Fibroblast of peridontal ligament (primary cell): ENCODE measurements around the gene LIPI.
A peak's percentile ranks its signal among the peaks of the same experiment; 100 is the strongest.
"Not testable (repeated sequence)": the region's sequence is repeated elsewhere in the genome, so short reads cannot be mapped to it uniquely, and the experiment has no call there.

ENCODE experiments used
- DNase-seq: peaks from one replicate; pipeline ENCODE4 v3.0.0-alpha.2; 2010; ENCODE audit errors: extremely low read depth

The LIPI gene

DNA sequence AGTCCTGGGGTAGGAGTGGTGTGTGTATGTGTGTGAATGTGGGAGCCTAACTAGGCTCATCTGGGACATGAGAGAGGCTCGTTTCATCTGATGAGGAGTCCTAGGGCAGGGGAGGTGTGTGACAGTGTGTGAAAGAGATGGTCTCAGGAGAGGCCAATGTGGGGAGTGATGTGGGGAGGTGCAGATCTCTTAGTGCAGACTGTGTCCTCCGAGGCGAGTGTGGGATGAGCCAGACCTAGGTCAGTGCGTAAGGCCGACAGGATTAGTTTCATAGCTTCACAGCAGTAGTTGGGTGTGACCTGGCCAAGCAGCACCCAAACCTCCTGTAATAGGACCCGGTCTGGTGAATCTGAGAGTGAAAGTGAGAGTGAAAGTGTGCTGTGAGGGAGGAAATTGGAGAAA, 94.7 kb downstream of the LIPI start:
- DNase-seq = no peak

DNA sequence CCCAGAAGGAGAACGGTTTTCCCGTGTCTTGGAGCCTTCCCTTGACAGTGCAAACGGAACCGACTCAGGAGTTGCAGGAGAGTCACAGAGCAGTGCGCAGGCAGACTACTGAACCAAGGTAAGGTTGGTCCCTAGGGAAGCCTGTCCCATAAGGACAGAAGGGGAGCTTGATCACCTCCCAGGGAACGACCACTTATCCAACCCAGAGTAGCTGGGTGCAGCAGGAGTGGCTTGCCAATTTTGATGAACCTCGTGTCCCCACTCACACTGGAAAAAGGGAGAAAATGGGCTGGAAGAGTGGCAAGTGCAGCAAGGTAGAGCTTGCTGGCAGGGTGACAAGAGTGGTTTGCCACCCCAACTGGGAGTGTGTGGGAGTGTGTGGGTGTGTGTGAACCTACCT, 95.1 kb downstream of the LIPI start:
- no peak for DNase-seq

DNA sequence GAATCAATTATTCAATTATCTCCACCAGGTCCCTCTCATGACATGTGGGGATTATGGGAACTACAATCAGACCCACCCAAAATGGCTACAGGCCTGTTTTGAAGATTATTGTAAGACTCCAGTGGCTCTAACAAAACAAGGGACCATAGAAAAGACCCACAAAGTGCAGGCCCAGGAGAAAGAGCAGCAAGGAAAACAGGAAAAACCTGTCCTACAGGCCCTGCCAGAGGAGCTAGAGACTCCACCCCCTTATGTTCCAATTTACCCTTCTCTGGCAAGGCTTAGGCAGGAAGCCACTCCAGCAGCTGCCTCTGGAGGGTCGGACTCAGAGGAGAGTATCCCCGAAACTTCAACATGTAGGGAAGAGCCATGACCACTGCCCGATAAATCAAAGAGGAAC, 96.5 kb downstream of the LIPI start:
- no peak for DNase-seq

DNA sequence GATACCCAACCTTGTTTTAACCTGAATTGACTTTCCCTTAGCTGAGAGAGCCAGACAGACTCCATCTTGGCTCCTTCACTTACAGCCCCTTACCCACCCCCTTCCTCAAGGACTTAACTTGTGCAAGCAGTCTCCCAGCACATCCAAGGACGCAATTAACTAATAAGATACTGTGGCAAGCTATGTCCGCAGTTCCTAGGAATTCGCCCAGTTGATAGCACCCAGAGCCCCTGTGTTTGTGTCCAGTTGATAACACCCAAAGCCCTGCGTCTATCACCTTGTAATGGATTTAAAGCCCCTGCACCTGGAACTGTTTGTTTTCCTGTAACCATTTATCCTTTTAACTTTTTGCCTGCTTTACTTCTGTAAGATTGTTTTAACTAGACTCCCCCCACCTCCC, 106.2 kb downstream of the LIPI start:
- DNase-seq = not testable (repeated sequence)

DNA sequence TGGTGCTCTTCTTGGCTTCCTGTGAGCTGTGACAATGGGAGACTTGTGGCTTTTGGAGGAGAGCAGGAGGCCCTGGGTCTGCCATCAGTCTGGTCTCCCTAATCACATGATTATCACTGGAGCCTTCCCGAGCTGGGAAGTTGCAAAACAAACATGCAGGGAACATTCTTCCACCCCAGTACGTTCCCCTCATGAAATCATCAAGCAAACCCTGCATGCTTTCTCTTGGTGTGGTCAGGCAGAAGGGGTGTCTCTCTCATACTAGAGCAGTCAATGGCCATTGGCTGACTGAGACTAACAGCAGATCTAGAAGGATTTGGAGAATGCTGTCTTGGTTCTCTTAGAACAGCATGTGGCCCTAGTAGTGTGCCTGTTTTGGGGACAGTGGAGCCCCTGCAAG, 111.2 kb downstream of the LIPI start:
- DNase-seq = no peak

DNA sequence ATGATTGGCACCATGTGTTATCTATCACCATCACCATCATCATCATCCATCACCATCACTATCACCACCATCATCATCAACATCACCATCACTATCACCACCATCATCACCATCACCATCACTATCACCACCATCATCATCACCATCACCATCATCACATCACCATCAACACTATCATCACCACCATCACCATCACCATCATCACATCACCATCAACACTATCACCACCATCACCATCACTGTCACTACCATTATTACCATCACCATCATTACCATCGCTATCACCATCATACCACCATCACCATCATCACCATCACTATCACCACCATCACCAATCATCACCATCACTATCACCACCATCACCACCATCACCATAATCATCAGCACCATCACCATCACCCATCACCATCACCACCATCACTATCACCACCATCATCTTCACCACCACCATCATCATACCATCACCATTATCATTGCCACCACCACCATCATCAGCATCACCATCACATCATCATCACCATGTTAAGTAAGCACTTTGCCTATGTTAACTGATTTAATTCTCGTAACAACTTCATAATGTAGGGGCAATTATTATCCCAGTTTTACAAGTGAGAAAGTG, 112.8 kb downstream of the LIPI start:
- DNase-seq = no peak

DNA sequence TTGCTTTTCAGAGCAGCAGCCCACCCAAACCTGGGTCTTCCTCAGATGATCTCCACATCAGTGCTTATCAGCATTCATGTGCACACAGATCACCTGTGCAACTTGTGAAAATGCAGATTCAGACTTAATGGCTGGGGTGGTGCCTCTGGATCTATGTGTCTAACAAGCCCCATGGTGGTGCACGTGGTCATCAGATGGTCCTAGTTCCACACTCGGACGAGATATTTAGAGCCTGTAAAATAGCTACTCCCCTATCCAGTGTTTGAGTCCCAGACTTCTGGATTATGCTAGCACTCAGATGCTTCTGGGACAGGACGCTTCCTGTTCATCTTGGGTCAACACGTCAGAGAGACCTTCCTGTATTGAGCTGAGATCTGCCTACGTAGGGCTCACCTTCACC, 114.2 kb downstream of the LIPI start:
- DNase-seq = no peak

DNA sequence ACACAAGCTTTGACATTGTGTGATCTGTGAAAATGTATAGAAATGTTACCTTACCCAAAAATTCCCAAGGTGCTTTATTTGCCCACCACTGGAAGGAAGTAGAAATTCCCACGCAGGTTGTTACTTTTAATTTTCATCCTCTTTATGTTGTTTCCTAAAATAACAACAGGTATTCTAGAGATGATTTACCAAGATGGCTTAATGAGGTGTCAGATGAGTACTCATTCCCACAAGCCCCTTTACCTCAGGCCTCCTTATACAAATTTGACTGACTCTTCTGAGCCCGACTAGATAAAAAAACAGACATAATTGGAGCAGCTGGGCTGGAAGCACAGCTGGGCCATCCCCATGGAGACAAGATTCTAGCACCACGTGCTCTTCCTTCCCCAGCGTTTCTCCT, 114.6 kb downstream of the LIPI start:
- no peak for DNase-seq

DNA sequence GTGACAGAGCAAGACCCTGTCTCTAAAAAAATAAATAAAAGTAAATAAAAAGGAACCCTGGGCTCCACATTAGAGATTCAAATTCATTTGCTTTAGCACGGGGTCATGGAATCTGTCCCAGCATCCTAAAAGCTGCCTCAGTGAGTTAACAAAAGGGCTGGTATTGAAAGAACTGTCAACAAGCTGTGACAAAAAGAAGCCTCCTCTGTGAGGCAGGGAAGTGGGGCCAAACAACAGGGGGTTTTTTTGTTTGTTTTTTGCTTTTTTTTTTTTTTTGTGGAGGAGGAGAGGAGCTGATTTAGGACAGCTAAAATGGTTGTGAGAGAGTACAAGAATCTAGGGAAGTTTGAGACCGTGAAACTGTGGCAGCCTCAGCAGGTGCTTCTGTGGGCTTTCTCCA, 115.7 kb downstream of the LIPI start:
- no peak for DNase-seq

DNA sequence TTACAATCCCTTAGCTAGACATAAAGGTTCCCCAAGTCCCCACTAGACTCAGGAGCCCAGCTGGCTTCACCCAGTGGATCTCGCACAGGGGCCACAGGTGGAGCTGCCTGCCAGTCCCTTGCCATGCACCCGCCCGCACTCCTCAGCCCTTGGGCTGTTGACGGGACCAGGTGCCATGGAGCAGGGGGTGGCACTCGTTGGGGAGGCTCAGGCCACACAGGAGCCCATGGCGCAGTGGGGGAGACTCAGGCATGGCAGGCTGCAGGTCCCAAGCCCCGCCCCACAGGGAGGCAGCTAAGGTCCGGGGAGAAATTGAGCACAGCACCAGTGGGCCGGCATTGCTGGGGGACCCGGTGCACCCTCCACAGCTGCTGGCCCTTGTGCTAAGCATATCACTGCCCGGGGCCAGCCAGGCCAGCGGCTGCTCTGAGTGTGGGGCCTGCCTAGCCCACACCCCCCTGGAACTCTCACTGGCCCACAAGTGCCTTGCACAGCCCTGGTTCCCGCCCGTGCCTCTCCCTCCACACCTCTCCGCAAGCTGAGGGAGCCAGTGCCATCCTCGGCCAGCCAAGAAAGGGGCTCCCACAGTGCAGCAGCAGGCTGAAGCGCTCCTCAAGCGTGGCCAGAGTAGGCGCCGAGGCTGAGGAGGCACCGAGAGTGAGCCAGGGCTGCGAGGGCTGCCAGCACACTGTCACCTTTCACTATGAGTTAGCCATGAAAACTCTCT, 117.8 kb downstream of the LIPI start:
- no peak for DNase-seq

DNA sequence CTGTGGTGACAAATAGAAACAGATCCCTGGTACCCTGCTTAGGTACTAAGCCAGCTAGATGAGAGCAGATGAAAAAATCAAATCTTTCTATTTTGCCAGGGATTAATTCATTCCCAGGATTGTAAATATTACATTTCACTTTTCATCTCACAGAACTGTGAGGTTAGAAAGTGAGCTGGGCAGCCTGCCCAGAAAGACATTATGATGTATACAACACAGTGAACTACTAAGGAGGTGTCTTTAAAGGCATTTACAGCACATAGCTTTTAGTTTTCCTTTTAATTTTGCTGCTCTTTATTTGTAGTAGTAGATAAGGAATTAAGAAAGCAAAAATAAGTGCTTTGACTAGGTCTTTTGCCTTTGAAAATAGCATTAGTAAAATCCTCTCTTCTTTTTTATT, 120.6 kb downstream of the LIPI start:
- DNase-seq = peak; percentile 47

DNA sequence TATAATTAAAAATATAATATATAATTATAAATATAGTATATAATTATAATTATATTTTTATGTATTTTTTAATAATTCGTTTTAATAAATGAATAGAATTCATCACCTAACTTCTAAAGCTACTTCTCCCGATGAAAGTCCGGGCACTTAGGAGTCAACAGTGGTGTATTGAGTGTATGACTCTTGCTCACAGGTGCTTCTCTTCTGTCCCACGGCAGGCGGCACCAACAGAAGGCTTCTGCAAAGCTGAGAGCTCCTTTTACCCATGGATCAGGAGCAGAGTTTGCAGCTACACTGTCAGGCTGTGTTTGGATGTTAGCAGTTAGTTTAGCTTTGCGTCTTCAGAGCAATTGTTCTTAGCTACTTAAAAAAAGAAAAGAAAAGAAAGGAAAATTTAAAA, 122.4 kb downstream of the LIPI start:
- DNase-seq = no peak

DNA sequence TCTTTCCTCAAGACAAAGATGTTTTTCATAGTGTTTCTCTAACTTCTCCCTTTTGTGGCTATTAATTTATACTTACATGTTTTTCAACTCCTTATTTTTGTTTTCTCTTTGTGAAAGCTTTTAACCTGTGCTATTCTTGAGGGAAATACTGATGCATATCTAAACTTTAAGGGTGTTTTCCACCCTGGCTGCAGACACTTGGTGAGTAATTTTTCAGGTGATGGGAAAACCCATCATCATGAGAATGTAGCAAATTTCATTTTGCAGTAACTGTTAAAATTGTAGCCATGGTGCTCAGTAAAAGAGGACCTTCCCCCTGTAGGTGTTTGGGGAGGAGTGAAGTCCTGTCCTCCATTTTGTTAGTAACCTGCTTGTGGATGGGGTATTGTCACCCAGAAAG, 124.2 kb downstream of the LIPI start:
- DNase-seq = no peak

DNA sequence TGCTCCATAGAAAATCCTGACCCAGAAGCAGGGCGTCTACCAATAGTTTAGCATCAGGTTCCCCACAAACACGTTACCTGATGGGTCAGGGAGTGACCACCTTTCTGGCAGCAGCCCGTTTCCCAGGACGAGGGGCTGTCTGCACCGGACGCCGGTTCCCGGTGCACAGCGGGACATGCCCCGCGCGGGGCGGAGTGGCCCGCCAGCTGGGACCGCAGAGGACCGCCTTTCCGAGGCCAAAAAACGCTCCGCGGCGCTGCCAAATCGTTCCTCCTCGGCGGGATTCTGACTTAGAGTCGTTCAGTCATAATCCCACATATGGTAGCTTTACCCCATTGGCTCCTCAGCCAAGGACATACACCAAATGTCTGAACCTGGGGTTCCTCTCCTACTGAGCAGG, 126.1 kb downstream of the LIPI start:
- DNase-seq = no peak

DNA sequence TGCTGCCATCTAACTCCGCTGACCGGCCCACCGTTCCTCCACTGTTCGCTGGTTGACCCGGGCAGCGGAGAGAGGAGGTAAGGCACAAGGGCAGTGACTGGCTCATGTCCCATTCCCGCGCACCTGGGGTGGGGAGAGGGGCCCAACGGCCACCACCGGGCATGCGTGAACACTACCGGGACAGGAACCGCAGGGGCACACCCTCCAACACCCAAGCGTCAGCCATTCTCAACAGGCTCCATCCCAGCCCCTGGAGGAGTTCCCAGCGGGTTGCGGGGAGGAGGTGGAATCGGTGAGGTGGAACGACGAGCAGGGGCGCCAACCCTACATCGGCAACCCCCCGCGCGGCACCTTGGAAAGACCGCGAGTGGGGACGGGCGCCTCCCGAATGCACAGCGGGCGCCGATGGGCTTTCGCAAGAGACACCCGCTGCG, 126.7 kb downstream of the LIPI start:
- no peak for DNase-seq

DNA sequence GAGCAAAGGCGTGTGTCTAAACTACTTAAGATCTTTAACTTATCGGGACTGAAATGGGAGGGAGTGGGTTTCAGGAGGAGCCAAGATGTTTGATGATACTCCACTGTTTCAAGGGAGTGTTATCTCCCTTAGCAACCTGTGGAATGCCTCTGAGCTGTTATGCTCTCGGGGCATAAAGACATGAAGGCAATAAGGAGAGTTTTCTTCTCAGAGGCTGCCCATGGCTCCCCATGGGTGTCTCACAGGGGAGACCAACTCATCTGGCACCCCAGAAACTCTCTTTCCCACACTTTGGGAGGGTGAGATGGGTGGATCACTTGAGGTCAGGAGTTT, 130.0 kb downstream of the LIPI start:
- no peak for DNase-seq

DNA sequence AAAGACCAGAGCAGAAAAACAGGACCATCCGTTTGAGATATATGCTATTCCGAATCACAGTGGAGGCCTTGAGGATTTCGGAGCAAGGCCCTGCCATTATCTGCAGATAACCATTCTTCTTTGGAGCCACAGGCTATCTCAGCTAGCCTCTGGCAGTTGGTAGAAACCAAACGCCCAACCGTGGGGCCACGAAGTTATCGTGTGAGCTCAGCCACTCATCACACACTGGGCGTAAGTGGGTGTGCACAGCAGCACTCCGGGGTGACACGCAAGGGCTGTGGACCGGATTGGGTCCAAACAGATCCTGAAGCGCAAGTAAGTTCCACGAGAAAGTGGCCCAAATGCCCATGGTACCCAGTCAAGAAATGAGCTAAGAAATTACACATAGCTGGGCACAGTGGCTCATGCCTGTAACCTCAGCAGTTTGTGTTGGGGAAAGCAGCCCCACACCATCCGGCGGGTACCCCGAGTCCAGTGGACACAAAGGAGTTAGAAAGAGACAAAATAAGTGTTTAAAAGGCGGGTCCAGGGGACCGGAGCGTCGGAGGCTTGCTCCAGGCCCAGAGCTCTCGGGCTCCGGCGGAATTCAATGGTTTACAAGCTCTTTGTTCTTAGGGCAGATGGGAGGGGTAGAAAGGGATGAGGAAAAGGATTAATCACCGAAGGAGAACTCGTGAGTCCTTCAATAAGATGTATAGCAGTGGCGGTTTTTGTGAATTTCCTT, 130.6 kb downstream of the LIPI start:
- DNase-seq = no peak

DNA sequence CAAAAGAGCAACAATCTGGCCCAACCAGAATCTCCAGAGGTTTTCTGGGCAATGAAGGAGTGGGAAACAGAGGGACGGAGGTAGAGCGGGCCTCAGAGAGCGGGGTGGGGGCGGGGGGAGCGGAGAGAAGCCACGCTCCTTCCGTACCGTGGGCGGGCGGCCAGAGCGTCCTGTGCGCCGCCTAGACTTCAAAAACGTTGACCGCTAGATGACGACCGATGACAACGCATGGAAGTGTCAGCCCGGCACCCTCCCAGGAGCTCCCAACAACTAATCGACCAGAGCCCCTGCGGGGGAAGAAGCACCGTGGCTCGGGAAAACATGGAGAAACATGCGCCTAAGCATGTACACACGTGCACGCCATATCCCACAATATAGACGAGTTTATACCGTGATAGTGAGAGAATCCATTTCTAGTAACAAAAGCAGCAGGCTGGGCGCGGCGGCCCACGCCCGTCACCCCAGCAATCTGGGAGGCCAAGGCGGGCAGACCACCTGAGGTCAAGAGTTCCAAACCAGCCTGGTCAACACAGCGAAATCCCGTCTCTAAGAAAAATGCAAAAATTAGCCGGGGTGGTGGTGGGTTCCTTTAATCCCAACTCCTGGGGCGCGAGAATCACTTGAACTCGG, 131.9 kb downstream of the LIPI start:
- no peak for DNase-seq

DNA sequence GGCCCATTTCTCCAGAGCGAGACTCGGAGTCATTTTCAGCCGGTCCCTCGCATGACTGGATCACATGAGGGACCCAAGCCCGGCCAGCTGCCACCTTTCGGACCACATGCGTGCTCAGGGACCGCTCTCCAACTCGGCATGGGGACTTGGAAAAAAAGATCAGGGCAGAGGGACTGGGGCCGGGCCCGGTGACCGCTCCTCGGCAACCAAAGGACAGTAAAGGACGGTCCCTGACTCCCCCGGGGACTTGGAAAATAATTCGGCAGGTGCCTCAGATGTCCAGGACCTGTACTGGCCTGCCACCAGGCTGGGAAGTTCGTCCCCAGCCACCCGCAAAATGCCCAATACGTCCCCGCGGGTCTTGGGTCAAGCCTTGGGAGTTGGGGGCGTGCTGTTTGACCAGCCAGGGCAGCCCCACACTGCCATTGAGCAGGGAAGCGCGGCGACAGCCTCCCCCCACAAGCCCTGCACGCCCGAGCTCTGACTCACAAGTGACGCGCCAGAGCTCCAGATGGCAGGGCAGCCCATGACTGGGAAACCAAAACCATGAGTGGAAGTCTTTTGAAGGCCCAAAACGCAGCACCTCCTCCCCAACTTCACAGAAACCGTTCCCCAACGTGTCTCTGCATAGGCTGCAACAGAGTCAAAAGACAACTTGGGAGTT, 134.5 kb downstream of the LIPI start:
- no peak for DNase-seq

DNA sequence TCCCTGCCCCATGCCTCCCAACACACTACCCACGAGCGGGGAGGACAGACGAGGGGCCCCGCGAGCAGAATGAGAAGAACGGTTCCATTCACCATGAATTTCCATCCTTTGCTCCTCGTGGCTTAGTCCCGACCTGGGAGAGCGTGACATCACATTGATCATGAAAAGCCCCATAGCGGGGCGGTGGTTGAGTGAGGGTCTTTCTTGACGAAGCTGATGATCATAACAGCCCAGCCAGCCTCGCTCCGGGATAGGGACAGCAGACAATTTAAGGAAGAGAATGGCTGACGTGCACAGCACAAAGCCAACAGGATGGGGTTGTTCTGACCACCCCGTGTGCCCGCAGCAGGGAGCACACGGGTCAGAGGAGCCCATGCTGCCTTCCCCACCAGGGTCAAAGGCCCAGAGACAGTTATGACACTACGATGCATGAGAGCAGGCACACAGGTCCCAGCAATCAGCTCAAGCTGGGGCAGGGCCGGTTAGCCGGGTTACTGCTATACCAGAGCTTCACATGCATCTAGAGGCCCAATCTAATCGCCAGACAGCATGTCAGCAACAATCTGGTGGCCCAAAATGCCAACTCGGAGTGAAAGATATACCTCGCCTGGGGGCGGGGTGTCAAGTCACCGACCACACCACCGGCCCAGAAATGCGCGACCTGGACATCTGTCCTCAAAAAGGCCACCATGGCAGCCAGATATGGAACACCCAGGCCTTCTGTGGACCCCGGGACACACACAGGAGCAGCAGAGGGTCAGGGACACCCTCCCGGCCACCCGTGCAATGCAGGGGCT, 135.2 kb downstream of the LIPI start:
- DNase-seq = no peak

DNA sequence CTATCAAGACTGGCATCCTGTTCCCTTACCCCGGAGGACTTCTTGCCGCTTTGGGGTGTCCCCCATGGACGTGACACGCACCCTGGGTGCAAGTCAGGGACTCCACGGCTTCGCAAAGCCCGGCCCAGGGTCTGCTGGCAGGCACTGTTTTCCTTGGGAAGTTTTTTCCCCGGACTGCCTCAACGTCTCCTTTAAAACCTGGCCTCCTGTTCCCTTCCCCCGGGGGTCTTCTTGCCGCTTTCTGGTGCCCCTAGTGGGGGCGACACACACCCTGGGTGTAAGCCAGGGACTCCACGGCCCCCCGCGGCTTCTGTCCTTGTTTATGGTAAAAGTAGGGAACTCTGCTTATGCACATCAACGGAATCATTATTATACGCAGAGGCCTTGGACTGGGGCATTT, 136.6 kb downstream of the LIPI start:
- DNase-seq = no peak

DNA sequence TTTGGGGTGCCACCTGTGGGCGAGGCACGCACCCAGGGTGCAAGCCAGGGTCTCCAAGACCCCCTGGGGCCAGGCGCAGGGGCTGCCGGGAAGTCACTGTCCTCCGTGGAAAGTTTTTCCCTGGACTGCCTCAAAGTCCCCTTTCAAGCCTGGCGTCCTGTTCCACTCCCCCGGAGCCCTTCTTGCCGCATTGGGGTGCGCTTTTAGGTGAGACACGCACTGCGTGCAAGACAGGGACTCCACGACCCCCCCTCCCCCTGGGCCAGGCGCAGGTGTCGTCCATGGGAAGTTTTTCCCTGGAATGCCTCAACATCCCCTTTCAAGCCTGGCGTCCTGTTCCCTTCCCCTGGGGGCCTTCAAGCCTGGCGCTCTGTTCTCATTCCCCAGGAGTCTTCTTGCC, 137.1 kb downstream of the LIPI start:
- DNase-seq = no peak
